Measurements from ENCODE around the gene CLK3.

The CLK3 gene

DNA sequence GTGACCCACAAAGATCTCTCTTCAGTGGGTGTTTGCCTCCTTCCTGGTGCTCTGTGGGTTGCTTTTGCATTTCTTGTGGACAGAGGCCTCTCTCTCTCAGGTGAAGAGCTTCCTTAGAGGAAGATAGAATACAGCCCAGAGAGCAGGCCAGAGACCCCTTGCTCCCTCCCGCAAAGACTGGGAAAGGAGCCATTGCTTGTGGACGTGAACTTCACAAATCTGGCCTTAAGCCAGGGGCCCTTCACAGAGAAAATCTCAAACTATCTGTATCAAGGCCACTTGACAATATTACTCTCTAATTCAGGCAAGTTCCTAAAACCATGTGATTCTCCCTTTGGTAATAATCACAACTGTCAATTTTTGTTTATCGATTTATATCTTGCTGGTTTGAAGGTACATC lies 30.4 kb upstream of the CLK3 start:
- Histone ChIP-seq H3K27ac (no peak overlapping the region), H3K27me3 (replicated peaks) (no peaks in the 10 kb centered on the region), H3K36me3 (replicated peaks) (no peaks in the 10 kb centered on the region), H3K4me3 (ENCODE audit: low read depth, low read length) (no peak overlapping the region)
- TF ChIP-seq, protein P1, sequence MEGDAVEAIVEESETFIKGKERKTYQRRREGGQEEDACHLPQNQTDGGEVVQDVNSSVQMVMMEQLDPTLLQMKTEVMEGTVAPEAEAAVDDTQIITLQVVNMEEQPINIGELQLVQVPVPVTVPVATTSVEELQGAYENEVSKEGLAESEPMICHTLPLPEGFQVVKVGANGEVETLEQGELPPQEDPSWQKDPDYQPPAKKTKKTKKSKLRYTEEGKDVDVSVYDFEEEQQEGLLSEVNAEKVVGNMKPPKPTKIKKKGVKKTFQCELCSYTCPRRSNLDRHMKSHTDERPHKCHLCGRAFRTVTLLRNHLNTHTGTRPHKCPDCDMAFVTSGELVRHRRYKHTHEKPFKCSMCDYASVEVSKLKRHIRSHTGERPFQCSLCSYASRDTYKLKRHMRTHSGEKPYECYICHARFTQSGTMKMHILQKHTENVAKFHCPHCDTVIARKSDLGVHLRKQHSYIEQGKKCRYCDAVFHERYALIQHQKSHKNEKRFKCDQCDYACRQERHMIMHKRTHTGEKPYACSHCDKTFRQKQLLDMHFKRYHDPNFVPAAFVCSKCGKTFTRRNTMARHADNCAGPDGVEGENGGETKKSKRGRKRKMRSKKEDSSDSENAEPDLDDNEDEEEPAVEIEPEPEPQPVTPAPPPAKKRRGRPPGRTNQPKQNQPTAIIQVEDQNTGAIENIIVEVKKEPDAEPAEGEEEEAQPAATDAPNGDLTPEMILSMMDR (IDR thresholded peaks at IDR 0.05; ENCODE audit: low read depth, low read length, missing control alignments): no peak
- in situ Hi-C loops (cut with HindIII; ENCODE audit: low pct_ligation_motif_present, low sequenced_read_pairs): no loop called here
- no peak for DNase-seq

DNA sequence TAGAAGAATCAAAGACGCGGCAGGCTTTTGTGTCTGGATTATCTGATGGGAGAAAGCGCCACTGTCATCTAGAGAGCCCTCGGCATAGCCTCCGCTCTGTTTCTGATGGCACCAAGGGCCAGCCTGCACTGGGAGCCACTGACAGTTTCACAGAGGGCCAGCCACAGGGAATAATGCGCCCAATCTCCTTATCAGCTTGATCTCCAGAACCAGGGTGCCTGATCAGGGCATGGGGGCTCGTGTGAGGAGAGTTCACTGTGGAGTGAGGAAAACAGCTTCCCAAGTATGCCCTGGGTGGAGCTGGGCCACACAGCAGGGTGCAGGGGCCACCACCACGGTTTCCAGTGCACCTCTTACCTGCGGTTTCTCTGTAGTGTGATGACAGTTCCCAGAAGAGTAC lies 29.8 kb upstream of the CLK3 start:
- Histone ChIP-seq H3K4me3 (ENCODE audit: low read depth, low read length) (no peak overlapping the region), H3K27ac (no peak overlapping the region), H3K36me3 (replicated peaks) (no peaks in the 10 kb centered on the region), H3K27me3 (replicated peaks) (no peaks in the 10 kb centered on the region)
- DNase-seq: no peak
- TF ChIP-seq, protein P1 (IDR thresholded peaks at IDR 0.05; ENCODE audit: low read depth, low read length, missing control alignments): no peak
- in situ Hi-C loops (cut with HindIII; ENCODE audit: low pct_ligation_motif_present, low sequenced_read_pairs): no loop called here

DNA sequence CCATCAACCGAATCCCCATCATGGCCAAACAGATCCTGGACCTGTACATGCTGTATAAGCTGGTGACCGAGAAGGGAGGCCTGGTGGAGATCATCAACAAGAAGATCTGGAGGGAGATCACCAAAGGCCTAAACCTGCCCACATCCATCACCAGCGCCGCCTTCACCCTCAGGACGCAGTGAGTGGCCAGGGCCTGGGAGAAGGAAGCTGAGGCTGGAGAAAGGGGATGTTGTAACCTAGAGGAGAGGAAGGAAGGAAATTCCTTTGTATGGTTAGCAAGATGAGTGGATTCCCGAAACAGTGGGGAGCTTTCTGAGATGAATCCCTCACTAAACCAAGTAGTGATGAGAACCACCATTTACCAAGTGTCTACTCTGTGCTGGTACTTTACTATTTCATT lies 25.8 kb upstream of the CLK3 start:
- no peak for DNase-seq
- Histone ChIP-seq H3K36me3 (replicated peaks) (peaks cover 5% of the 10 kb centered on the region), H3K27ac (no peak overlapping the region), H3K4me3 (ENCODE audit: low read depth, low read length) (no peak overlapping the region), H3K27me3 (replicated peaks) (no peaks in the 10 kb centered on the region)
- in situ Hi-C loops (cut with HindIII; ENCODE audit: low pct_ligation_motif_present, low sequenced_read_pairs): no loop called here
- TF ChIP-seq, protein P1 (IDR thresholded peaks at IDR 0.05; ENCODE audit: low read depth, low read length, missing control alignments): no peak

DNA sequence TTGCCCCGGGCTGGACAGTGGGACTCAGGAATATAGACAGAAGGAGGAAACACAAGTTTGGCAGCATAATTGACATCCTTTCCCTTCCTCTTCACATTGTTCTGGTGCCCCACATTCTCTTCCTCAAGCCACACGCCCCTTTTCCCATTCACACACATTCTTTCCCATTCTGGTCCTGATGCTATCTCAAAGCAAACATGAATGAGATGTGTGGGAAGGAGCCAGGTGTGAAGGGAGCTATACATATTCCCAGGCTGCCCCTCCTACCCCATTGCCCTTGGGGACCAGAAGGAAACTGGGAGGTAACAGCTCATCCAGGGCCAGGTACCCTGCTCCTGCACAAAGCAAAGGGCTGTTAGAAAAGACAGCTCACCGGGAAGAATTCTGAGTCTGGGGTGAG lies 23.4 kb upstream of the CLK3 start:
- Histone ChIP-seq H3K36me3 (replicated peaks) (peaks cover 5% of the 10 kb centered on the region), H3K27me3 (replicated peaks) (no peaks in the 10 kb centered on the region), H3K27ac (no peak overlapping the region), H3K4me3 (ENCODE audit: low read depth, low read length) (no peak overlapping the region)
- DNase-seq: no peak
- TF ChIP-seq, protein P1 (IDR thresholded peaks at IDR 0.05; ENCODE audit: low read depth, low read length, missing control alignments): no peak
- in situ Hi-C loops (cut with HindIII; ENCODE audit: low pct_ligation_motif_present, low sequenced_read_pairs): no loop called here

DNA sequence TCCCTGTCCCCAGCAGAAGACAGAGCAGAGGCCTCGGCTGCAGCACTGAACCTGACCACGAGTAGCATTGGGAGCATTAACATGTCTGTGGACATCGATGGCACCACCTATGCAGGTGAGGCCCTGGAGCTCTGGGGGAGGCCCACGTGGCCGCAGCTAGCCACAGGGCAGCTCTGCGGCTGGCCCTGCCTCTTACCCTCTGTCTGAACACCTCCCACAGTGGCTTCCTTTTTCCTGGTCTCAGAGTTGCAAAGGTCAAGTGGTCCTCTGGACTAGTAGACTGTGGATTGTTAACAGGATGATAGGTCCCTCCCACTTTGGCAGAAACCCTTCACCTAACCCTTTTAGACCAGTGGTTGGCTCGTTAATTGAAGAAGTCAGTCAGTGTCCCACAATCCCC lies 22.5 kb upstream of the CLK3 start:
- TF ChIP-seq, protein P1 (IDR thresholded peaks at IDR 0.05; ENCODE audit: low read depth, low read length, missing control alignments): no peak
- DNase-seq: no peak
- Histone ChIP-seq H3K27ac (no peak overlapping the region), H3K36me3 (replicated peaks) (peaks cover 5% of the 10 kb centered on the region), H3K4me3 (ENCODE audit: low read depth, low read length) (no peak overlapping the region), H3K27me3 (replicated peaks) (no peaks in the 10 kb centered on the region)
- in situ Hi-C loops (cut with HindIII; ENCODE audit: low pct_ligation_motif_present, low sequenced_read_pairs): no loop called here

DNA sequence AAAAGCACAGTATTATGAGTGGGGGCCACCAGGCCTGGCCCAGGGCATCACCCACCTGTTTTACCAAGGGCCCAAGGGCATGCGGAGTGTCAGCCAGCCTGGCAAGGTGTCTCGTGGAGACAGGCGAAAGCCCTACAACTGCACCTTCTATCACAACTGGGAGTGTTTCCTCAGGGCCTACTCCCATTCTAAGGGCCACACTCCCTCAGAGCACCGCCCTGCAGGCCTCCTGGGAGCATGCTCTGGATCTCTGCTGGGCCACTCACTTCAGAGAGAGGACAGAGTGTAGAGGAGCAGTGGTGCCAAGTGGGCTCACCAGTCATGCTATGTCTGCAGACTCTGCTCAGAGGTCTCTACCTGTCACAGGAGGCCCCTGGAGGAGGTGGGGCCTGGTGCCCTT lies 21.2 kb upstream of the CLK3 start:
- in situ Hi-C loops (cut with HindIII; ENCODE audit: low pct_ligation_motif_present, low sequenced_read_pairs): no loop called here

More for the DNA sequence above, 21.2 kb upstream of the CLK3 start:
- peaks cover 5% of the 10 kb centered on the region for H3K36me3 ChIP-seq (replicated peaks)
- no peak for DNase-seq
- no peak overlapping the region for H3K4me3 ChIP-seq (ENCODE audit: low read depth, low read length)
- H3K27ac ChIP-seq: no peak overlapping the region
- TF ChIP-seq, protein P1 (IDR thresholded peaks at IDR 0.05; ENCODE audit: low read depth, low read length, missing control alignments): no peak
- H3K27me3 ChIP-seq (replicated peaks): no peaks in the 10 kb centered on the region
